ENCODE data around the gene GALM.
"Not testable (repeated sequence)": the region's sequence is repeated elsewhere in the genome, so short reads cannot be mapped to it uniquely, and the experiment has no call there.

GALM gene

DNA sequence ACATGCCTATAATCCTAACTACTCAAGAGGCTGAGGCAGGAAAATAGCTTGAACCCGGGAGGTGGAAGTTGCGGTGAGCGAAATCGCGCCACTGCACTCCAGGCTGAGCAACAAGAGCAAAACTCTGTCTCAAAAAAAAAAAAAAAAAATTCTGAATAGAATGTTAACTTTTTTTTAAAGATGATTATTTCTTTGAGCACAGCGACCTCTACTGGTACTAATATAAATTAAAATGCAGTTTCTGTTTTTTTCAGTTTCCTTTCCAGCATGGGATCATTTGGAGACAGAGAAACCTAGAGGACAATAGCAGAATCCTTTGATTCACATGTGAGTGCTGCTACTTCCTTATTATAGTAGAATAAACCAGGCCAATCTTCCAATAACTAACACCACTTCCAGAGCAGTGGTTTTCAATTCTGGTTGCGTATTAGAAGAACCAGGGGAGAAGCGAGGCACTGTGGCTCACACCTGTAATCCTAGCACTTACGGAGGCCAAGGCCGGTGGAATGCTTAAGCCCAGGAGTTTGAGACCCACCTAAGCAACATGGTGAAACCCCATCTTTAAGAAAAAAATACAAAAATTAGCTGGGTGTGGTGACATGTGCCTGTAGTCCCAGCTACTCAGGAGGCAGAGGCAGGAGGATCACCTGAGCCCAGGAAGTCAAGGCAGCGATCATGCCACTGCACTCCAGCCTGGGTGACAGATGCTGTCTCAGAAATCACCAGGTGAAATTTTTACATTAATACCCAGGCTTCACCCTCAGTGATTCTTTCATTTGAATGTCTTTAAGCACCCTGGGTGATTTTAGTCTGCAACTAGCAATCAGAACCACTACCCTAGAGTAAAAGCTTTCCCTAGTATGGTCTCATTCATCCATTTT is 75.2 kb downstream of the GALM start:
- DNase-seq (ENCODE audit: low spot score) = peak; percentile 59

DNA sequence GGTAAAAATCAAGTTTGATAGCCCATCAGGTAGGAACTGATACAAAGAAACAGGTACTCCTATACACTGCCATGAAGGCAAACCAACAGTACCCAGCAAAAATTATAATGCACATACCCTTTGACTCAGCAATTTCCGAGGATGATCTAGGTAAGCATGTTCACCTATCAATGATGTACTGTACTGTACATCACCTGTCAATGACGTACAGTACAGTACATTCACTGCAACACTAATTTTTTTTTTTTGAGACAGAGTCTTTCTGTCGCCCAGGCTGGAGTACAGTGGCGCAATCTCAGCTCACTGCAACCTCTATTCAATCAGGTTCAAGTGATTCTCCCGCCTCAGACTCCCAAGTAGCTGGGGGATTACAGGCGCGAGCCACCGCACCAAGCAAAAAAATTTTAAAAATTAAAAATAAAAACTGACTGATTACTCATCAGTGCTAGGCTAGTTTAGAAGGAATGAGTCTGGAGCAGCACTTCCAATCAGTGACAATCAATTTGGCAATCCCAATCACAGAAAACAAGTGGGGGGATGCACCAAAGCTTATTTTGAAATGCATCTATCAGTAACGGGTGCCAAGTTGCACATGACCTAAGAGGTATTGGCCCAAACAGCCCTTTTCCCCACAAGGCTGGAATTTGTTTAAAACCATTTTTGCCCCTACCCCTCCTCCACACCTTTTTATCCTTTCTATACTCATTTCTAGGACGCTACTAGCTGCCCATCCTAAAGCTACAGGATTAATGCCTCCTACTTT is 77.1 kb downstream of the GALM start:
- DNase-seq (ENCODE audit: low spot score) = no peak

DNA sequence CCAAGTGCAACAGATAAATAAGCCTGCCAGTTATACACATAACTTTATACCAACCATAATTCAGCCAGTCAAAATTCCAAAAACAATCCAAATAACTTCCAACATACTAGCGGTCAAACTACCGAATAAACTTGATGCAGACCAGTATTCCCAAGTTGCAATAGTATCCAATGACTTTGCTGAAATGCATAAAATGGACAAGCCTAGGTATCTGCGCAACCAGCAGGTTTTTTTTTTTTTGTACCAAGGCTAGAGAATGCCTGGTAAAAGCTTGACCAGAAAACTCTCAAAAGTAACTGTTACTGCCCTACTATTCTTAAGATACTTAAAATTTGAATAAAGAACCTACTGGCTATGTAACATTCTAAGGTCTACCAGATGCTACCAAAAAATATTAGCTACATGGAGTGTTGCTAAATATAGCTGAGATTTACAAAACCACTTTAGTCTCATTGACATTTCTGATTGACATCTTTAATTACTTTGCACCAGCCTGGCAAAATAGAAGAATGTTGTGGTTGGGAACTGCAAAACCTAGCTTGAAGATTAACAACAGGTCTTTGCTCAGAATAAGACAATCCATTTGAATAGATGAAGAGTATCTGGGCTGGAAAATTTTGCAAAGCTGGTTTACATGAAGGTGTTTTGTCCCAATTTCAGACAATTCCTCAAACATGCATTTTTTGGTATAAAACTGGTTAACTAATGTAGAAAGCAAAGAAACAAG is 77.9 kb downstream of the GALM start:
- DNase-seq (ENCODE audit: low spot score) = no peak

DNA sequence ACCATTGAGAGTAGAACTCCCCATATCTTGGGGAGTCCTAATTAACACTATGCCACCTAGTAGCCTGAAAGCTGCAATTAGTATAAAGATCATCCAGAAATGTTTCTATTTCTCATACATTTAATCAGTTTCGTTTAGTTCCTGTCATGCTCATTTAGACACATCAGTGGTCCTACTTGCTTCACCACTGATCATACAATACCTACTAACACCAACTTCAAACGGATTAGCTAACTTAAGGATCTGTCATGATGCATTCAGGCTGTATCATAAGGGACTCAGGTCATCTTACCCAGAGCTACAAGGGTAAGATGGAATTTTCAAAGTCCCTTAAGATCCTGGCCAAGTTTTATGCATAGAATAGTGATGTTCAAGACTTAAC is 78.5 kb downstream of the GALM start:
- no peak for DNase-seq (ENCODE audit: low spot score)

DNA sequence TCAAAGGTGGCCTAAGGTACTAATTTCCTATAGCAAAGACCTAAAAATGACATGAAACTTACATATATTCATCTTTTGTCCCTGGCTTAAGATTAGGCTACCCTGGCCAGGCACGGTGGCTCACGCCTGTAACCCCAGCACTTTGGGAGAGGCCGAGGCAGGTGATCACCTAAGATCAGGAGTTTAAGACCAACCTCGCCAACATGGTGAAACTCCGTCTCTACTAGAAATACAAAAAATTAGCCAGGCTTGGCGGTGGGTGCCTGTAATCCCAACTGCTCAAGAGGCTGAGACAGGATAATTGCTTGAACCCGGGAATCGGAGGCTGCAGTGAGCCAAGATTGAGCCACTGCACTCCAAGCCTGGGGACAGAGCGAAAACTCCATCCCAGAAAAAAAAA is 79.4 kb downstream of the GALM start:
- no peak for DNase-seq (ENCODE audit: low spot score)

DNA sequence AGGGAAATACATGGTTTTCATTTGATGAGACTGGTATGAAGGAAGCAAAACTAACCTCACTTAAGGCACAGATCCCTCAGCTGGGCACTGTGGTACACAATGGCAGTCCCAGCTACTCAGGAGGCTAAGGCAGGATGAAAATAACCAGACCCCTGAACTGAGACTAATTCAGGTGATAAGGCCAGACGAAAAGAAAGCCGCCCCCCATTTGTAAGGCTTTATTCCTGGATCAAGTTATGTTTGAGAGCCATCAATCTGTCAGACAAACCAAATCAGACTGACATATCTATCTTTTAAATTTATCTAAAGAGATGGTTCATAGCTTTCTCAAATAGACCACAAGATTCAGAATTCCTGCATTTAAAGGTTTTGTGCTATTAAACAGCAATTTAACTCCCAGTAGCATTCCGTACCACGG is 81.1 kb downstream of the GALM start:
- DNase-seq (ENCODE audit: low spot score) = no peak

DNA sequence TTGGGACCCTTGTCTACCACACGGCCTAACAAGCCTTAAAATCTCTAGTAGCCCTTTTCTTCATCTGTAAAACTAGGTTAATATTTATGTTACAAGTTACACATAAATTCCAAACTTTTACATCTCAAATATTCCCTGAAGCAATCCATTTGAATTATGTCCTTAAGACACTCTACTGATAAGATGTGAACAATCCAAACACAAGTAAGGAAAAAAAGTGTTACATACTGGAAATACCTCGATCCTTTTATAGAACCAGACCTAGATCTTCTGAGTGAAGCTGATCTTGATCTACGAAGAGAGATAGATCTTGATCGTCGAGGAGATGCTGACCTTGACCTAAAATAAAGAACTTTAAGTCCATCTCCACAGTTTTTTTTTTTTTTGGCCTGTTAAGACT is 81.9 kb downstream of the GALM start:
- DNase-seq (ENCODE audit: low spot score) = no peak

DNA sequence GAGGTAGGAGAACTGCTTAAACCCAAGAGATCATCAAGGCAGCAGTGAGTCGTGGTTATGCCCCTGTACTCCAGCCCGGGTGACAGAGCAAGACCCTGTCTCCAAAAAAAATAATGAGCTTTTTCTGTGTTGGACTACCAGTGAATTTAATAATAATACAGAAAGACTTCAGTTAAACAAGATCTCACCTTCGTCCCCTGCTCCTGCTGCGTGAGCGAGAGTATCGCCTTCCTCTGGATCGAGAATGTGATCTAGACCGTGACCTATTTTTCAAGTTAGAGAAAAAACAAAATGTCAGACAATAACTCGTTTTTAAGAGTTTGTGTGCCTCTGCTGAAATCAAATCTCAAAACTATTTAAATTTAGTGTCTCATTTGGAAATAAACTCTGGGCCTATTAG is 82.5 kb downstream of the GALM start:
- no peak for DNase-seq (ENCODE audit: low spot score)

DNA sequence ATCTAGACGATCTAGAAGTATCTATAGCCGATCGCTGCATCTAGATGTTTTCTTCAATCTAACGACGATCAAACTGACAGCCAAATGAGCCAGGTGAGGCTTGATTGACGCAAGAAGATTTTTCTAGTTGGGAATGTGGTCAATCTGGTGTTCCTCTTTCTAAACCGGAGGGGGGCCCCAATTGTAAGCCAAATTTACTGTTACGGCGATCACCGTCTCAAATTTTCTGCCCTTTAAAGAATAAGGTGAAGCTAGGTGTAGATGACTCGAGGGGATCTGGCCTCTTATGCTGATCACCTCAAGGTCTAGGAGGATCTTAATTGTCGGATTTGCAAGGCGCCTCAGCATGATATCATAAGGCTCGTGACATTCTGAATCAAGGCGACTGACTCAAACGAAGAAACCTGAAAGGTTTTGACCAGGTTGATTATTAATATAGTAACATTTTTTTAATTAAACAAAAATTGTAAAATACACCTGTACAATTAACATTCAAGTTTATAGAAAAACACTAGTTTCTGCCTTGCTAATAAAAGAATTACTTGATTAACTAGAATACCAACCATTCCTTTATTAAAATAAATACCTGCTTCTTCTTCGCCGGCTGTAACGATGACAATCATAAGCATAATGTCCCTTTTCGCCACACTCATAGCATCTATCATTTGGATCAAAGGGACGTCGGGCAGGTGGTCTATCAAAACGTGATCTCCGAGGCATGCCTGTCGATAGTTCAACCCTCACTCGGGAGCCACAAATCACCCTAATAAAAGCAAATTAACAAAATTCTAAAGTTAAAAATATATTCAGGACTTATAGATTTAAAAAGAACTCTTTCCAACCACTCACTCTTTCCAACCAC is 83.3 kb downstream of the GALM start:
- no peak for DNase-seq (ENCODE audit: low spot score)

DNA sequence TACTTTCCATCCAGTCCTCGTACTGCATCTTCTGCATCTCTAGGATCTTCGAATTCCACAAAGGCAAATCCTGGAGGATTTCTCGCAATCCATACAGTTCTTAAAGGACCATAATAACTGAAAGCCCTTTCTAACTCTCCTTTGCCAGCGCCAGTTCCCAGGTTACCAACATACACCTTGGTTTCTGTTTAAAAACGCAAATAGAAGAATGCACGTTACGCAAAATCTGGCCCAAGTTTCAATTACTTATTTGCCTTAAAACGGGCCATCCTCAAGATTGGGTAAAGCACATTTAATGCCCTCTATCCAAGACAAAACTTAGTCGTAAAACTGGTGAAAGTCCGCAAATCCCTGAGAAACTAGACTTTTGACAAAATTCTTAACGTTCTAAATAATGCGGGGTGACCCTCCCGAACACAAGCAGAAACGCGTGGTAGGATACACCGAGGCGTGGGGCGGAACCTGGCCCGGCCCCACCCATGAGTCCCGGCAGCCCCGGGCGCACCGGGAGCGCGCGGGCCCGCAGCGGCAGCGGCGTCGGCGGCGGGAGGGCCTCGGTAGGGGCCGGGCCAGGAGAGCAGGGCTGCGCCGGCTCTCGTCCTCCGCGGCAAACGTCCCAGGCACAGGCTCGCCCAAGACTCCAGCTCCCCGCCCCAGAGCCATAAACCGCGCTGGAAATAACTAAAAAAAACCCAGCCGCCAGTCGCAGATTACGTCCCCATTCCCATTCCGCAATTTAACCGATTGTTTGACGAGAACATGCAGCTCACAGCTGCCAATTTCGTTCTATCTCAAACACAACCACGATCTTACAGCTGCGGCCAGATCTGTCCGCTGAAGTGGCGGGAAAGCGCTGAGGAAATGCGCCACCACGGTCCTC is 84.3 kb downstream of the GALM start:
- peak; percentile 61 for DNase-seq (ENCODE audit: low spot score)

DNA sequence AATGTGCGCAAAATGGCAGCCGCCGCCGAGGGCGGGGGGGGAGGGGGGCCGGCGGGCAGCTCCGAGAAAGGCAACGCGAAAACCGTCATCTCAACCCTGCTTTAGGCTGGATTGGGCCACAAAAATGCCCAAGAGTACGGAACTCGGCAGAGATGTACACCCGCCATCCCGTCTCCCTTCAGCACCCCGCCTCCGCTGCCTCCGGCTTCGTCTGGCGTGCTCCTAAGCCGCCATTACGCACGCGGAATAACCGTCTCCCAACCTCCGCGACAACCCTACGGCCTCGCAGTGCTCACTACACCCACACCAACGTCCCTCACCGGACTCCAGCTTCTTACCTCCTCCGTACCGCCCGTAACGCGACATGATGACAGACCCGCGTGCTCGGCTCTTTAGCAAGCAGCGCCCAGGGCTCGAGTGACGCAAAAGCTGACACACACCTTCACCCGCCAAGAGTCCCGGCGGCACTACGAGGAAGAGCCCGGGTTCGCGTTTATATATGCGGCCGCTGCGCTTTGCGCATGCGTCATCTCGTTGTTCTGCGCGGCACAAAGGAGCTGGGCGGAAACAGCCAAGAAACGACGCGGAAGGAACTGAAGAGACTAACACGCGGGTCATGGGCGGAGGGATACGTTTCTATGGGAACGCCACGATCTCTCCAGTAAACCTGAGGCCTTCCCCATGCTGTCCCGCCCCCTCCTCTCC is 85.1 kb downstream of the GALM start, which contains the start of gene SRSF7:
Gene SRSF7, minus strand, starts transcription at position 471 of the 705 bp plus-strand sequence. Its CDS starts 105 bp downstream, at position 366.
- DNase-seq (ENCODE audit: low spot score) = peak; percentile 98

DNA sequence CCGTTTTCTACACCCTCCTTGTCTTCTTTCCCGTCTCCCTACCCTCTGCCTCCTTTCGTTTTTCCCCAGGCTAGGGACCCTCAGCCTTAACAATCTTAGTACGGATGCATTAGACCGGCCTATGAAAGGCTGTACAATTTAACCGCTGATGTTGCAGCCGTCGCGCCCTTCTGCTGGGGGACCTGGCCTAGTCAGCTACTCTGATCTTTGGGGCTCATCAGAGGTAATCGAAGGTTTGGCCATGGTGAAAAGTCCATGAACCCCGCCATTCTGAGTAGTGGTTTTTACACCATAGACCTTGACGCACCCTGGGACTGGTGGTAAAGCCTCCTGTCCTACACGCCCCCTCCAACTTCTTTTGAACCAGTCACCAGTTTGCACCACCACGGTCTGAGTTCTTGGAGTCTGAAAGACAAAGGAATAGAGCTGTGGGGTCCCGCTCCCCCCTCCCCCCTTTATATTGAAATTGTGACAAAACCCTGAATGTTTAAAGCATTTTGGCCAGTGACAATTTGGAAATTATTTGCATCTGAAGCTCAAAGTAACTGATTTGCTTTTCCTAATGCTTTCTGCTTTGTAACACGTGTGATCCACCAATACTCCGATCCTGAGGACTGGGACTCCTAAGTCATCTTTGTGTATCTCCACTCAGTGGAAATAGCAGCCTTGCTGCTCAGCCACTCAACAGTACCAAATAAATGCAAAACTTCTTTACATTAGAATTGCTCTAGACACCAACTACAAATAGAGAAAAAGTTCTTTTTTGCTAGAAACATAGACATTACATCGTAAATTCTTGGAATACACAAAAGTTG is 85.9 kb downstream of the GALM start:
- peak; percentile 30 for DNase-seq (ENCODE audit: low spot score)

DNA sequence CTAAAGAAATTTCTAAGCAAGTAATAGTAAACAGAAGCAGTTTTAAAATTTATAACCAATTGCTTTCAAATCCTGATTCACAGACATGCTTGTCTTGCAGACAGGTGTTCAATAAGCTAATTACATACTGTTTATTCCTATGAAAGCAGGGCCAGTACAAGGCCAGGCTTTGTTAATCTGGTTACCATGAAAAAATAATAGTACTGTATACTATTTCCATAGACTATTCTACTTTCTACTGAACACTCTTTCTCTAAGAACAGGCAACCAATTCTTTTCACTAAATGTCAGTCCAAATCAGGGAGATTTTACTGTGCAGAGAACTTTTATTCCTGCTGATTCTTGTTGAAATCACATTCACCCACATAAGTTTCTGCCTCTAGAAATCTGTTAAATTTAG is 88.1 kb downstream of the GALM start:
- DNase-seq (ENCODE audit: low spot score) = no peak

DNA sequence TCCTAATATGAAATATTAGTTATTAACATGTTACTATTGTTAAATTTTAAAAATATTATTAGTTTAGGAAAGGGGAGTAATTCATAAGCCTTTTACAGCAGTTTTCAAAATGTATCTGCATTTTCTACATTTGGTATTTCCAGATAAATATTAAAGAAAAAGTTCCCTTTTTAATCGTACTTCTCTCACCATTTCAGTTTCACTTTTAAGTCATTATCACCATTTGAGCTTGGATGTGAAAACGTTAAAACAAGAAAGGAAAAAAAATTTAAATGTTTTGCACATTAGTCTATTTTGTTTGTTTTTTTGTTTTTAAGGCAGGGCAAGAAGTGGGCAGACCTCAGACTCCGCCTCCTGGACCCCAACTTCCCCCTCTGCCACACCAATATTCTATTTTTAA is 88.6 kb downstream of the GALM start:
- no peak for DNase-seq (ENCODE audit: low spot score)

DNA sequence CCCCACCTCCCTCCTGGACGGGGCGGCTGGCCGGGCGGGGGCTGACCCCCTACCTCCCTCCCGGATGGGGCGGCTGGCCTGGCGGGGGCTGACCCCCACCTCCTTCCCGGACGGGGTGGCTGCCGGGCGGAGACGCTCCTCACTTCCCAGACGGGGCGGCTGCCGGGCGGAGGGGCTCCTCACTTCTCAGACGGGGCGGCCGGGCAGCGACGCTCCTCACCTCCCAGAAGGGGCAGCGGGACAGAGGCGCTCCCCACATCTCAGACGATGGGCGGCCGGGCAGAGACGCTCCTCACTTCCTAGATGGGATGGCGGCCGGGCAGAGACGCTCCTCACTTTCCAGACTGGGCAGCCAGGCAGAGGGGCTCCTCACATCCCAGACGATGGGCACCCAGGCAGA is 90.0 kb downstream of the GALM start:
- DNase-seq (ENCODE audit: low spot score) = not testable (repeated sequence)

DNA sequence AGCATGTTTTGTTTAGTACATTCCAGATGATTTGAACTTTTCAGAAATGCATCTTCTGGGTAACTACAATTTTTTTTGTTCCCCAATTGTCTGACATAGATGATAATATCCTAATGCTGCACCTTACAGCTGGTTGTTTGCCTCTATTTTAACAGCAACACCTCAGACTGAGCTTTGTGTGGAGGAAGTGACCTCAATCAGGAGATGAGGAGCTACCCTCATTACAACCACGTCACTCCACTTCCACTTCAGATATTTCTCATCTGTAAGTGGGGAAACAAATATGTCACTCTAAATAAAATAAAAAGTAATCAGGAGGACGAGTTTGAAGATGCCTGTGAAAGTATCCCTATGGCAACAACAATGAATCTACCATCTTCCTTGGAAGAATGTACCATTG is 97.3 kb downstream of the GALM start:
- DNase-seq (ENCODE audit: low spot score) = no peak

DNA sequence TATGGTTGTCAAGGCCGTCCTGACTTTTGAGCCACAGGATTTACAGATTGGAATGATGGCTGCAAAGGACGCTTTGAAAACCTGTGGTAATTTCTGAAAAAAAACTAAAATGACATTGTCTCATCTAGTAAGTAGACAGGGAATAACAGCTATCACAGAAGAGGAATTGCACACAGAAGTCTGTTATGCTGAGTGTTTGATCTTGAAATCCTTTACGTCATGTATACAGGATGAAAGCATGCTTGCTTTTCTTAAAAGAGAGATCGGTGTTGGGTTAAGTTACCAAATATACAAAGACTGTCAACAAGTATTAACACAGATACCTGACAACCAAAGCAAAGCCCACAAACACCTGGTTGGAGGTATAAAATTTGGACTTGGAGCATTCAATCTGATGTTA is 97.8 kb downstream of the GALM start:
- DNase-seq (ENCODE audit: low spot score) = no peak

DNA sequence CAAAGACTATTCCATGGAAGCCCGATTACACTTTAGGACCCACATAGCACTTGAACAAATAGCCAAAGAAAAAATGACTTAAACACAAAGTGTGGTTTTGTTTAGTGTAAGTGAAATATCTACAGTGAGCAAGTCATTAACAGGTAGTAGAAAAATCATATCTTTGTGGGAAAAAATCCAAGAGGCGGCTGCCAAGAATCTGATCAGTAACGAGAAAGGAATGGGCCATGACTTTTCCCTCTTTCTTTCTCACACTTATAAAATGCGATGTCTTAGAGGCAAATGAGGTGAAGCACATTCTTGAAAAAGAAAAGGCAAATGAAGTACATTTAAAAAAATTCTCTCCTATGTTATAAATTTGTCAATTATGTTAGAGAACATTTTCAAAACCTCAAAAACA is 99.2 kb downstream of the GALM start:
- DNase-seq (ENCODE audit: low spot score) = no peak

DNA sequence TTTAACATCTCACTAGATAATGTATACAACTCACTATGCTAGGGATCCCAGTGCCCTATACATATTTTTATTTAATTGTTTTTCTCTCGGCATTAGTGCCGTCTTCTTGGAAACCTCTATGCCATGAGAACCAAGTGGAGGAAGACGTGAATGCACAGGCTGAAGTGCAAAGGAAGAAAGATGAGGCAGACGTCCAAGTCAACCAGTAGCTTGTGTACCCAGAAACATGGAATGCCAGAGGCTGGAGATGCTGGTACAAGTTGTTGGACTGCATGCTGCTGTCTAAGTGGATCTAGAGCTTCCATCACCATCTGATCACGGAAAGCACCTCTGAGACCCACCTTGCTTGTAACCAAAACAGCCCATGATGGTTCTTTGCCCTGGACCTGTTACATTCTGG is 99.6 kb downstream of the GALM start:
- DNase-seq (ENCODE audit: low spot score) = no peak

Measured in pons (tissue), 1 donor.